K562 (cell line): ENCODE measurements around the gene DBT. TPM values are rescaled to one million over a fixed set of nuclear protein-coding genes. Genes with fewer than 3 reads are reported as not detected.

Source experiments
- HDAC2 ChIP-seq: fragments of 450-650 bp; IDR thresholded peaks from 2 replicates; pipeline ENCODE4 v1.6.1; 2016; ENCODE audit warnings: mild to moderate bottlenecking
- JUN ChIP-seq, 2 experiments: sonication (generic) in 1 of 2; formaldehyde crosslinking in 1 of 2; IDR thresholded peaks; 2 replicates each; pipeline versions ENCODE4 v1.6.1 to v1.8.0; 2012 to 2022; ENCODE audit warnings: borderline replicate concordance in 2 of 2, mild to moderate bottlenecking in 2 of 2, improper control_type of control experiment in 1 of 2, low read depth in 1 of 2, low read length in 1 of 2, missing genetic modification reagents in 1 of 2
- KAT2B ChIP-seq: IDR thresholded peaks from one replicate; pipeline ENCODE4 v1.6.1; 2012; ENCODE audit warnings: low read depth, mild to moderate bottlenecking, control low read depth, inconsistent platforms, low read length, moderate library complexity
- NONO ChIP-seq, 2 experiments: fragments of 200-400 bp in 1 of 2; fragments of 450-650 bp in 1 of 2; formaldehyde crosslinking in 1 of 2; IDR thresholded peaks; 2 replicates each; pipeline ENCODE4 v1.6.1; 2017; ENCODE audit warnings: low read depth in 2 of 2, mild to moderate bottlenecking in 2 of 2, moderate library complexity in 2 of 2, low read length in 1 of 2
- PHF8 ChIP-seq: fragments of 200-600 bp; sonication (generic); IDR thresholded peaks from 2 replicates; pipeline ENCODE4 v1.6.1; 2012; ENCODE audit warnings: mixed run types, mild to moderate bottlenecking, inconsistent platforms, low read length, moderate library complexity, borderline replicate concordance
- POLR2AphosphoS2 ChIP-seq: IDR thresholded peaks from 2 replicates; pipeline ENCODE4 v1.6.1; 2012; ENCODE audit warnings: low read length, improper control_type of control experiment
- RAD51 ChIP-seq: fragments of 450-650 bp; IDR thresholded peaks from 2 replicates; pipeline ENCODE4 v1.7.1; 2016; ENCODE audit warnings: low read depth, mild to moderate bottlenecking, borderline replicate concordance
- SIN3B ChIP-seq: fragments of 450-650 bp; IDR thresholded peaks from 2 replicates; pipeline ENCODE4 v1.6.1; 2017; ENCODE audit warnings: low read depth, mild to moderate bottlenecking, moderate library complexity
- SLC30A9 ChIP-seq: fragments of 250-450 bp; sonication (Bioruptor Pico); IDR thresholded peaks from 2 replicates; pipeline ENCODE4 v1.8.0; 2022; ENCODE audit warnings: mild to moderate bottlenecking, moderate library complexity
- SOX6 ChIP-seq: fragments of 450-650 bp; IDR thresholded peaks from 2 replicates; pipeline ENCODE4 v1.6.1; 2014; ENCODE audit warnings: mild to moderate bottlenecking
- SP1 ChIP-seq: sonication (generic); formaldehyde crosslinking; IDR thresholded peaks from 2 replicates; pipeline ENCODE4 v1.8.1; 2022; ENCODE audit warnings: mild to moderate bottlenecking, missing genetic modification reagents
- SREBF1 ChIP-seq: fragments of 150-350 bp; IDR thresholded peaks from 2 replicates; pipeline ENCODE4 v1.6.1; 2014; ENCODE audit warnings: antibody characterized with exemption, low read depth, low read length, borderline replicate concordance
- ZNF274 ChIP-seq: IDR thresholded peaks from 2 replicates; pipeline ENCODE4 v1.6.1; 2011; ENCODE audit warnings: low read depth, mild to moderate bottlenecking, low read length, moderate library complexity, borderline replicate concordance
- polyA plus RNA-seq, 8 experiments: library from polyadenylated mRNA; depleted of rRNA in 4 of 8; stranded (reverse) in 5 of 8; unstranded in 3 of 8; fragments of >200 nt; fragmentation: Nextera tagmentation in 2 of 8; fragmentation: Illumina TruSeq in 1 of 8; extraction: Ambion mirVana in 2 of 8; extraction: Trizol in 1 of 8; gene quantifications; 2 replicates each; pipeline versions ENCODE4 v1.2.1 to v1.2.3, GENCODE V29; 2011 to 2014; ENCODE audit warnings: inconsistent platforms in 1 of 8, missing spikeins in 1 of 8
- total RNA-seq, 7 experiments: library from RNA; depleted of rRNA in 6 of 7; stranded (reverse); fragments of >200 nt in 6 of 7; fragmentation: Illumina TruSeq in 2 of 7; extraction: Trizol in 2 of 7; gene quantifications; 2 replicates each; pipeline versions ENCODE4 v1.2.1 to v1.2.3, GENCODE V29; 2011 to 2021; ENCODE audit warnings: low replicate concordance in 1 of 7
- TF ChIP-seq, protein P1 (sequence below): sonication (generic); formaldehyde crosslinking; IDR thresholded peaks from 2 replicates; pipeline ENCODE4 v1.9.0; 2022; ENCODE audit warnings: mild to moderate bottlenecking, missing genetic modification reagents
- TF ChIP-seq, protein P2 (sequence below): fragments of 450-650 bp; IDR thresholded peaks from 2 replicates; pipeline ENCODE4 v1.6.1; 2018; ENCODE audit not compliant: partially characterized antibody
- TF ChIP-seq, protein P3 (sequence below): sonication (generic); formaldehyde crosslinking; IDR thresholded peaks from 2 replicates; pipeline ENCODE4 v1.8.0; 2023; ENCODE audit warnings: mild to moderate bottlenecking, missing genetic modification reagents
- TF ChIP-seq, protein P4 (sequence below): sonication (generic); formaldehyde crosslinking; IDR thresholded peaks from 2 replicates; pipeline ENCODE4 v1.8.0; 2022; ENCODE audit warnings: missing genetic modification reagents, mild to moderate bottlenecking, borderline replicate concordance

Gene DBT
- total and polyA plus RNA-seq, 9 of the 15 experiments (the other 6 are each of a cell fraction or from before 2014, with no cell fraction given): 2.7 to 13.5 (median 7.3) TPM

DNA sequence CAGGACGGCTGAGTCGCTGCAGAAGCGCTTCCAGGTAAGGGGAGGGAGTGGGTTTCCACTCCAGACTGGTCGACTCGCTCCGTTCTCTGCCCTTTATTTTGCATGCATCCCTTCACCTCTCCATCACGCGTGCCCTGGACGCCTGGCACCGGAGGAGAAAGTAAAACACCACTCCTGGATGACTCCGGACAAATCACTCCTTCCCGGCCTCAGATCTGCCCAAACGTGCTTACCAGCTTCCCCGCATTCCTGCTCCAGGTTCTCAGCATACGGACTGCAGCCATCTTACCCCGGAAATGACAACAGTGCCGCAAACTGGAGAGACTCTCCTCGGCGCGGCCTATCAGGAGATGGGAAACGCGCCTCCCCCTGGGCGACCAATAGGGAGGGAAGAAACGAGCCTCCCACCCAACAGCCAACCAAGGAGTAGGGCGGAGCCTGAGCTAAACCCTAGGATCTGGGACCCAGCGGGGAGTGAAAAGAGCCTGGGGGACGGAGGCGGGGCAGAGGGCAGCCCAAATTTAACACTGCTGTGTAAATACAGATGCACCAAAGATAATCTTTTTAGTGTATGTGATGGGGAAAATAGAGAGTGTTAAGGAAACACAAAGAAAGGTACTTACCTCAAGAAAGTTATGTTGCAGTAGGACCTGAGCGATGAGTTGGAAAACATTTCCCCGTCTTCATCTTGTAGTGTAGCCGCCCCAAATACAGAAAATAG is at the start of gene DBT (continued):
- no peak for TF ChIP-seq KAT2B
- no peak for TF ChIP-seq SREBF1
- TF ChIP-seq SIN3B: peak; percentile 95
- no peak for TF ChIP-seq ZNF274
- TF ChIP-seq, protein P1, sequence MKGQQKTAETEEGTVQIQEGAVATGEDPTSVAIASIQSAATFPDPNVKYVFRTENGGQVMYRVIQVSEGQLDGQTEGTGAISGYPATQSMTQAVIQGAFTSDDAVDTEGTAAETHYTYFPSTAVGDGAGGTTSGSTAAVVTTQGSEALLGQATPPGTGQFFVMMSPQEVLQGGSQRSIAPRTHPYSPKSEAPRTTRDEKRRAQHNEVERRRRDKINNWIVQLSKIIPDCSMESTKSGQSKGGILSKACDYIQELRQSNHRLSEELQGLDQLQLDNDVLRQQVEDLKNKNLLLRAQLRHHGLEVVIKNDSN: no peak
- TF ChIP-seq JUN (IDR thresholded peaks at IDR 0.05; ENCODE audit: borderline replicate concordance, low read depth, low read length): 0 out of 2 replicates have a peak, but pooled peaks have one; percentile 36
- TF ChIP-seq JUN (CRISPR knock-in tag; IDR thresholded peaks at IDR 0.05; ENCODE audit: borderline replicate concordance): no peak
- TF ChIP-seq PHF8: peak; percentile 95
- TF ChIP-seq, protein P2, sequence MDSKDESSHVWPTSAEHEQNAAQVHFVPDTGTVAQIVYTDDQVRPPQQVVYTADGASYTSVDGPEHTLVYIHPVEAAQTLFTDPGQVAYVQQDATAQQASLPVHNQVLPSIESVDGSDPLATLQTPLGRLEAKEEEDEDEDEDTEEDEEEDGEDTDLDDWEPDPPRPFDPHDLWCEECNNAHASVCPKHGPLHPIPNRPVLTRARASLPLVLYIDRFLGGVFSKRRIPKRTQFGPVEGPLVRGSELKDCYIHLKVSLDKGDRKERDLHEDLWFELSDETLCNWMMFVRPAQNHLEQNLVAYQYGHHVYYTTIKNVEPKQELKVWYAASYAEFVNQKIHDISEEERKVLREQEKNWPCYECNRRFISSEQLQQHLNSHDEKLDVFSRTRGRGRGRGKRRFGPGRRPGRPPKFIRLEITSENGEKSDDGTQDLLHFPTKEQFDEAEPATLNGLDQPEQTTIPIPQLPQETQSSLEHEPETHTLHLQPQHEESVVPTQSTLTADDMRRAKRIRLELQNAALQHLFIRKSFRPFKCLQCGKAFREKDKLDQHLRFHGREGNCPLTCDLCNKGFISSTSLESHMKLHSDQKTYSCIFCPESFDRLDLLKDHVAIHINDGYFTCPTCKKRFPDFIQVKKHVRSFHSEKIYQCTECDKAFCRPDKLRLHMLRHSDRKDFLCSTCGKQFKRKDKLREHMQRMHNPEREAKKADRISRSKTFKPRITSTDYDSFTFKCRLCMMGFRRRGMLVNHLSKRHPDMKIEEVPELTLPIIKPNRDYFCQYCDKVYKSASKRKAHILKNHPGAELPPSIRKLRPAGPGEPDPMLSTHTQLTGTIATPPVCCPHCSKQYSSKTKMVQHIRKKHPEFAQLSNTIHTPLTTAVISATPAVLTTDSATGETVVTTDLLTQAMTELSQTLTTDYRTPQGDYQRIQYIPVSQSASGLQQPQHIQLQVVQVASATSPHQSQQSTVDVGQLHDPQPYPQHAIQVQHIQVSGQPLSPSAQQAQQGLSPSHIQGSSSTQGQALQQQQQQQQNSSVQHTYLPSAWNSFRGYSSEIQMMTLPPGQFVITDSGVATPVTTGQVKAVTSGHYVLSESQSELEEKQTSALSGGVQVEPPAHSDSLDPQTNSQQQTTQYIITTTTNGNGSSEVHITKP: peak; percentile 98
- no peak for TF ChIP-seq SLC30A9 (CRISPR knock-in tag)
- peak in 1 of 2 experiments; percentile 53; a peak in 1 of 4 replicates for TF ChIP-seq NONO (IDR thresholded peaks at IDR 0.05; ENCODE audit: low read depth in 2 of 2, low read length in 1 of 2)
- TF ChIP-seq RAD51: no peak
- peak; percentile 51 for TF ChIP-seq SP1 (CRISPR knock-in tag)
- TF ChIP-seq, protein P3, sequence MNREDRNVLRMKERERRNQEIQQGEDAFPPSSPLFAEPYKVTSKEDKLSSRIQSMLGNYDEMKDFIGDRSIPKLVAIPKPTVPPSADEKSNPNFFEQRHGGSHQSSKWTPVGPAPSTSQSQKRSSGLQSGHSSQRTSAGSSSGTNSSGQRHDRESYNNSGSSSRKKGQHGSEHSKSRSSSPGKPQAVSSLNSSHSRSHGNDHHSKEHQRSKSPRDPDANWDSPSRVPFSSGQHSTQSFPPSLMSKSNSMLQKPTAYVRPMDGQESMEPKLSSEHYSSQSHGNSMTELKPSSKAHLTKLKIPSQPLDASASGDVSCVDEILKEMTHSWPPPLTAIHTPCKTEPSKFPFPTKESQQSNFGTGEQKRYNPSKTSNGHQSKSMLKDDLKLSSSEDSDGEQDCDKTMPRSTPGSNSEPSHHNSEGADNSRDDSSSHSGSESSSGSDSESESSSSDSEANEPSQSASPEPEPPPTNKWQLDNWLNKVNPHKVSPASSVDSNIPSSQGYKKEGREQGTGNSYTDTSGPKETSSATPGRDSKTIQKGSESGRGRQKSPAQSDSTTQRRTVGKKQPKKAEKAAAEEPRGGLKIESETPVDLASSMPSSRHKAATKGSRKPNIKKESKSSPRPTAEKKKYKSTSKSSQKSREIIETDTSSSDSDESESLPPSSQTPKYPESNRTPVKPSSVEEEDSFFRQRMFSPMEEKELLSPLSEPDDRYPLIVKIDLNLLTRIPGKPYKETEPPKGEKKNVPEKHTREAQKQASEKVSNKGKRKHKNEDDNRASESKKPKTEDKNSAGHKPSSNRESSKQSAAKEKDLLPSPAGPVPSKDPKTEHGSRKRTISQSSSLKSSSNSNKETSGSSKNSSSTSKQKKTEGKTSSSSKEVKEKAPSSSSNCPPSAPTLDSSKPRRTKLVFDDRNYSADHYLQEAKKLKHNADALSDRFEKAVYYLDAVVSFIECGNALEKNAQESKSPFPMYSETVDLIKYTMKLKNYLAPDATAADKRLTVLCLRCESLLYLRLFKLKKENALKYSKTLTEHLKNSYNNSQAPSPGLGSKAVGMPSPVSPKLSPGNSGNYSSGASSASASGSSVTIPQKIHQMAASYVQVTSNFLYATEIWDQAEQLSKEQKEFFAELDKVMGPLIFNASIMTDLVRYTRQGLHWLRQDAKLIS (CRISPR knock-in tag): peak; percentile 71; the same call in 1 of the 2 replicates
- TF ChIP-seq POLR2AphosphoS2: peak; percentile 77; the same call in 1 of the 2 replicates
- TF ChIP-seq, protein P4, sequence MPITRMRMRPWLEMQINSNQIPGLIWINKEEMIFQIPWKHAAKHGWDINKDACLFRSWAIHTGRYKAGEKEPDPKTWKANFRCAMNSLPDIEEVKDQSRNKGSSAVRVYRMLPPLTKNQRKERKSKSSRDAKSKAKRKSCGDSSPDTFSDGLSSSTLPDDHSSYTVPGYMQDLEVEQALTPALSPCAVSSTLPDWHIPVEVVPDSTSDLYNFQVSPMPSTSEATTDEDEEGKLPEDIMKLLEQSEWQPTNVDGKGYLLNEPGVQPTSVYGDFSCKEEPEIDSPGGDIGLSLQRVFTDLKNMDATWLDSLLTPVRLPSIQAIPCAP (CRISPR knock-in tag): no peak
- peak; percentile 71 for TF ChIP-seq HDAC2
- TF ChIP-seq SOX6: no peak; the same call in 1 of the 2 replicates
